Mesodermal cell (in vitro differentiated cells): ENCODE results near the gene SFT2D1.

Experiments used
- H3K27ac ChIP-seq: 2 replicates; pipeline ENCODE4 v1.7.0; 2013; ENCODE audit warnings: mild to moderate bottlenecking, low read depth, low read length, moderate library complexity; ENCODE audit not compliant: severe bottlenecking
- H3K36me3 ChIP-seq: 2 replicates; pipeline ENCODE4 v1.7.1; 2013; ENCODE audit warnings: mild to moderate bottlenecking, low read length, moderate library complexity; ENCODE audit not compliant: control insufficient read depth, insufficient read depth
- H3K4me1 ChIP-seq: one replicate; pipeline ENCODE4 v1.7.1; 2013; ENCODE audit warnings: mild to moderate bottlenecking, low read length; ENCODE audit not compliant: insufficient read depth, control insufficient read depth, poor library complexity, severe bottlenecking
- H3K4me3 ChIP-seq: 2 replicates; pipeline ENCODE4 v1.7.0; 2013; ENCODE audit warnings: low read length, control low read depth, mild to moderate bottlenecking; ENCODE audit not compliant: insufficient read depth, poor library complexity, severe bottlenecking; ENCODE audit errors: extremely low read depth
- H3K9me3 ChIP-seq: 2 replicates; pipeline ENCODE4 v1.7.1; 2013; ENCODE audit warnings: mild to moderate bottlenecking, low read length, moderate library complexity; ENCODE audit not compliant: control insufficient read depth
- WGBS, 2 experiments: methylation state at CpG; one replicate each; pipeline ENCODE4 v1.1.5; 2013; ENCODE audit warnings: missing lambda C conversion rate in 2 of 2; ENCODE audit not compliant: insufficient coverage in 2 of 2; 5-methylcytosine and 5-hydroxymethylcytosine counted together

Gene SFT2D1

DNA sequence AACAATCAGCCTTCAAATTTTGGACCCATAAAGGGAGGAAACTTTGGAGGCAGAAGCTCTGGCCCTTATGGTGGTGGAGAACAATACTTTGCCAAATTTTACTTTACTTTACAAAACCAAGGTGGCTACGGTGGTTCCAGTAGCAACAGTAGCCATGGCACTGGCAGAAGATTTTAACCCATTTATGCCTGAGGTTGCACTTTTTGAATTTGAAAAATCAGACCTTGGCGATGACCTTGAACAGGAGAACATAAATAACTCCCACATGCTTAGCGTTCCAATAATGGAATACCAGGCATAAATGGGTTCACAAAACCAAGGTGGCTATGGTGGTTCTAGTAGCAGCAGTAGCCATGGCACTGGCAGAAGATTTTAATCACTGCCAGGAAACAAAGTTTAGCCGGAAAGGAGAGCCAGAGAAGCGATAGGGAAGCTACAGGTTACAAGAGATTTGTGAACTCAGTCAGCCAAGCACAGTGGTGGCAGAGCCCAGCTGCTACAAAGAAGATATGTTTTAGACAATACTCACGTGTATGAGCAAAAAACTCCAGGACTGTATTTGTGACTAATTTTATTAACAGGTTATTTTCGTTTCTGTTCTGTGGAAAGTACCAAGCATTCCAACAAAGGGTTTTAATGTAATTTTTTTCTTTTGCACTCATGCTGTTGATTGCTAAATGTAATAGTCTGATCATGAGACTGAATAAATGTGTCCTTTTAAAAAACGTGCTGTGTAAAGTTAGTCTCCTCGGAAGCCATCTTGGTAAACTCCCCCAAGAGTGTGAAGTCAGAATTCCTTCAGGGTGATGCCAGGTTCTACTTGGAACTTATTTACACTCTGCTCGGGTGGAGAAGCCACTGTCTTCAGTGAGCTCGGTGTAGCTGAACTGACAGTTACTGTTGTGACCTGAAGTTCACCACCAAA, 6.7 kb downstream of the SFT2D1 start:
- peaks cover 41% of the 10 kb centered on the region for H3K36me3 ChIP-seq

GRCh38 chr6:166334878-166335277, 7.5 kb downstream of the SFT2D1 start:
- Histone ChIP-seq H3K4me1 (peaks cover 4% of the 10 kb centered on the region), H3K36me3 (peaks cover 38% of the 10 kb centered on the region), H3K27ac (no peak overlapping the region), H3K9me3 (no peaks in the 10 kb centered on the region), H3K4me3 (no peak overlapping the region)
- 97 to 98% methylated on average over 5 to 6 of the region's 8 CpGs for WGBS, 2 experiments

More for the DNA sequence above, 6.7 kb downstream of the SFT2D1 start:
- Histone ChIP-seq H3K9me3 (no peaks in the 10 kb centered on the region), H3K4me1 (peaks cover 7% of the 10 kb centered on the region), H3K4me3 (no peak overlapping the region), H3K27ac (no peak overlapping the region)
- WGBS, 2 experiments = 89 to 95% methylated on average over 5 to 9 of the region's 11 CpGs

DNA sequence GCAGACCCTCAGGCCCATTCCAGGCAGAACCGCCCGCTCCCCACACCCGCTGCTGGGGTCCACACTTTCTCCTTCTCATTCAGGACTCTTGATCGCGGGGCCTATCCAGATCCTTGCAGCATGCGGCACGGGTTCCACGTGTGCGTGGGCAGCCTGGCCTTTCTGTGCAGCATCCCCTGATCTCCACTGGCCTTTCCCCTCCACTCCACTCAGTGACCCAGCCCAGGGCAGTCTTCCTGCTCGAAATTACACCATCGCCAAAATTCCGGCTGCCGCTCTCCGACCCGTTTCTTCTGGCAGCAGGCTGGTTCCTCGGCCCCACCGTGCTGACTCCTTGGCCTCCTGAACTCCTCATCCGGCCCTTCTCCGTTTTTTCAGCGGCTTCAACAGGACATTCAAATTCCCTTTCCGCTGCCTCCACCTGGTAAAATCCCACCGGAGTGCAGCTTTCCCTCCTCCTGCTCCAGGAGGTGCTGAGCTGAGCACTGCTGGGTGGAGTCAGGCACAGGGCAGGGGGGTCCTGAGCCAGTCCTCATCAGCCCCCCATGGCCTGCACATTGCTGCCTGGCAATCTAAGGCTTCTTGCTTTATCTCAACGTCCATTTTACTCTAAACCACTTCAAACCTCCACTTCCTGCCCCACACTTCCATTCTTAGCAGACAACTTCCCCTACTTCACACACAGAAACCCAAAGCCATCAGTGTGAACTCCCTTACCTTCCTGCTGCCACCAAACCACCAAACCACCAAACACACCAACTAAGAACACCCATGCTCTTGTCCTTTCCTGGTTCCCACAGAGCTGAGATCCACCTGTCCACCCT, 9.0 kb downstream of the SFT2D1 start:
- H3K9me3 ChIP-seq = no peaks in the 10 kb centered on the region
- H3K4me1 ChIP-seq = peaks cover under 1% of the 10 kb centered on the region
- no peak overlapping the region for H3K27ac ChIP-seq
- H3K36me3 ChIP-seq = peaks cover 40% of the 10 kb centered on the region
- WGBS, 2 experiments = 91 to 93% methylated on average over 18 to 23 of the region's 23 CpGs
- H3K4me3 ChIP-seq = no peak overlapping the region

DNA sequence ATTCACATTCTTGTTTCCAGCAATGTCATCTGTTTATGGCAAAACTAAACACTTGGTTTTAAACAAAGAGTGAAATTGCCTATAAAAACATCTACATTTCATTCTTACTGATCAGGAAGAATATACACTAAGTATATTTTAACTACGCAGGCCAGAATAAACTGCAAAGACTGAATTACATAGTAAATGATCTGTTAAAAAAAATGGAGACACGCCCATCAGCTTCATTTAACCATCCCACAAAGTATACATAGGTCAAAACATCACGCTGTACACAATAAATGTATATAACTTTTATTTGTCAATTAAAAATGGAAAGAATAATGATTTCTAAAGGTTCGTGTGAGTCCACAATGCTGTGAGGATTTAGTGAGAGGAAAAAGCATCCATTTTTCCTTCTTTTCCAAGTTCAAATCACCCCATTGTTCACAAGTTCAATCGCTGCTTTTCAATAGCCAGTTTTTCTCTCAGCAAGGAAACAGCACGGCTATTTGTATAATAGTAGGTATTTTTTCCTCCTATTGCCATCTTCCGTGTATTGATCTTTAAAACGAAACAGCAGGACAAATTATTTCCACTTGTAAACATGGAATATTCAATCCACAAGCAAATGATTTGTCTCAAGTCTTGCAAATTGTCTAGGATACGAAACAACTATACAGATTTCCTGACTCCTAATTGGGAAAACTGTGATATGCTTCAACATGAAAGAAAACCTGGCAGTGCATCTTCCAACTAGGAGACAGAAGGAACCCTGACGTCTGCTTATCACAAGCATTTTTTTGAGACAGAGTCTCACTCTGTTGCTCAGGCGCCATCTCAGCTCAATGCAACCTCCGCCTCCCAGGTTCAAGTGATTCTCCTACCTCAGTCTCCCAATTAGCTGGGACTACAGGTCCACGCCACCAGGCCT, 10.6 kb downstream of the SFT2D1 start:
- peaks cover 25% of the 10 kb centered on the region for H3K36me3 ChIP-seq
- no peaks in the 10 kb centered on the region for H3K9me3 ChIP-seq
- H3K4me1 ChIP-seq = no peaks in the 10 kb centered on the region
- no peak overlapping the region for H3K27ac ChIP-seq
- 89 to 93% methylated on average over 5 to 6 of the region's 13 CpGs for WGBS, 2 experiments
- H3K4me3 ChIP-seq = no peak overlapping the region

DNA sequence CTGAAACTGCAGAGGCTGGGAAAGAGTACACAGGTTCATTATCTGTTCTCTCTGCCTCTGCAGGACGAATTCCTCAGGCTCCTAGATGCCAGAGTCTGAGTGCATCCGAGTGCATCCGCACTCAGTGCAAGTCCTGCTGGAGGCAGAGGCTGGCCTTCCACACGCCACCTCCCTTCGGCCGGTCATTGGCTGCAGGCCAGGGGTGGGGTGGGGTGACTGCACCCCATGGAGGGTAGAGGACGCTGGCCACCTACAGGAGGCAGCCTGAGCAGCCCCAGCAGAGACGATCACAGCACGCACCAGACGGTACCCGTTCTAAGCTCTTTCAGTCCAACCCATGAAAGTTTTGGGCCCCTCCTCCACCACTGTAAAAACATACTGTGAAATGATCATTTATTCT, 11.7 kb downstream of the SFT2D1 start:
- 36 to 55% methylated on average over 4 to 9 of the region's 11 CpGs for WGBS, 2 experiments
- H3K27ac ChIP-seq = no peak overlapping the region
- peaks cover 33% of the 10 kb centered on the region for H3K36me3 ChIP-seq
- no peaks in the 10 kb centered on the region for H3K4me1 ChIP-seq
- no peak overlapping the region for H3K4me3 ChIP-seq
- no peaks in the 10 kb centered on the region for H3K9me3 ChIP-seq

GRCh38 chr6:166325383-166326042, 16.8 kb downstream of the SFT2D1 start:
- Histone ChIP-seq H3K4me3 (no peak overlapping the region), H3K36me3 (peaks cover 64% of the 10 kb centered on the region), H3K27ac (no peak overlapping the region), H3K4me1 (no peaks in the 10 kb centered on the region), H3K9me3 (no peaks in the 10 kb centered on the region)
- 92% methylated on average over 5 to 6 of the region's 6 CpGs for WGBS, 2 experiments

DNA sequence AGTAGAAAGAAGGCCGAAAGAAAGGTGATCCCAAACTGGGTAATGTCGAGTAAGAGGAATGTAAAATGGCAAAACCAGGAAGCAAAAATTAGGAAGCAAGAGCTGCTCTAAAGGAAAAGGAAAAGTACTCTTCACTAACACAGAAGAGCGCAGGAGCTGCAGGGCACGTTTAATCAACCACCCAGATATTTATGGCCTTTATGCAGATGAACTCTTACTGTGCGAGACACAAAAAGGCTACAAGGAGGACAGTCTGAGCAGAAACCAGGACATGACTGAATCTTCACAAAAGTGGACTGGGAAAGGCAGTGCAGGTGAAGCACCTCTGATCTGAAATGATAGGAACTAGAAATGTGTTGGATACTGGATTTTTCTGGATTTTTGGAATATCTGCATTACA, 18.9 kb downstream of the SFT2D1 start:
- Histone ChIP-seq H3K27ac (no peak overlapping the region), H3K9me3 (no peaks in the 10 kb centered on the region), H3K4me3 (no peak overlapping the region), H3K36me3 (peaks cover 61% of the 10 kb centered on the region), H3K4me1 (peaks cover 4% of the 10 kb centered on the region)
- WGBS, 2 experiments = 90 to 94% methylated on average over 2 to 4 of the region's 5 CpGs

- 84 to 94% methylated on average over 12 to 15 of the region's 18 CpGs for WGBS, 2 experiments
- Histone ChIP-seq H3K4me1 (peaks cover 4% of the 10 kb centered on the region), H3K4me3 (no peak overlapping the region), H3K9me3 (no peaks in the 10 kb centered on the region), H3K27ac (no peak overlapping the region), H3K36me3 (peaks cover 39% of the 10 kb centered on the region)
Measured at GRCh38 chr6:166318649-166319600, 23.4 kb downstream of the SFT2D1 start.

- peaks cover 32% of the 10 kb centered on the region for H3K36me3 ChIP-seq
- WGBS, 2 experiments = 90 to 92% methylated on average over 14 of the region's 14 CpGs
- H3K4me1 ChIP-seq = peaks cover 4% of the 10 kb centered on the region
- H3K27ac ChIP-seq = peak overlapping the region; percentile 10
- H3K4me3 ChIP-seq = no peak overlapping the region
- no peaks in the 10 kb centered on the region for H3K9me3 ChIP-seq
Measured at GRCh38 chr6:166318227-166318626, 24.1 kb downstream of the SFT2D1 start.
